K562 (cell line): ENCODE results near the gene ZFYVE19. TPM values are rescaled to one million over a fixed set of nuclear protein-coding genes. Genes with fewer than 3 reads are reported as not detected.

ENCODE experiments used
- BRCA1 ChIP-seq, 2 experiments: fragments of 450-650 bp in 1 of 2; sonication (generic) in 1 of 2; formaldehyde crosslinking in 1 of 2; IDR thresholded peaks; 2 replicates each; pipeline versions ENCODE4 v1.5.0 to v1.6.1; 2017 to 2020; ENCODE audit warnings: mild to moderate bottlenecking in 1 of 2, missing genetic modification reagents in 1 of 2
- ELF4 ChIP-seq: fragments of 450-650 bp; formaldehyde crosslinking; IDR thresholded peaks from 2 replicates; pipeline ENCODE4 v1.4.0; 2022; ENCODE audit warnings: missing genetic modification characterization
- ILF3 ChIP-seq: fragments of 450-650 bp; IDR thresholded peaks from 2 replicates; pipeline ENCODE4 v1.6.1; 2018; ENCODE audit warnings: antibody characterized with exemption, mild to moderate bottlenecking, moderate library complexity, borderline replicate concordance
- LCOR ChIP-seq: sonication (generic); formaldehyde crosslinking; IDR thresholded peaks from 2 replicates; pipeline ENCODE4 v1.8.0; 2022; ENCODE audit warnings: mild to moderate bottlenecking, missing genetic modification reagents
- LEF1 ChIP-seq: fragments of 450-650 bp; IDR thresholded peaks from 2 replicates; pipeline ENCODE4 v1.6.1; 2016; ENCODE audit warnings: mild to moderate bottlenecking
- MAZ ChIP-seq, 2 experiments: fragments of 450-650 bp in 1 of 2; sonication (generic) in 1 of 2; formaldehyde crosslinking; IDR thresholded peaks in 1 of 2; conservative IDR thresholded peaks in 1 of 2; 2 replicates each; pipeline versions ENCODE4 v1.4.0 to v1.5.0; 2020; ENCODE audit warnings: mild to moderate bottlenecking in 1 of 2, missing genetic modification reagents in 1 of 2
- NCOA1 ChIP-seq: fragments of 450-650 bp; IDR thresholded peaks from 2 replicates; pipeline ENCODE4 v1.6.1; 2016; ENCODE audit warnings: low read depth
- NFIC ChIP-seq: fragments of 450-650 bp; IDR thresholded peaks from 2 replicates; pipeline ENCODE4 v1.6.1; 2017; ENCODE audit warnings: mild to moderate bottlenecking, inconsistent platforms
- PML ChIP-seq: IDR thresholded peaks from 2 replicates; pipeline ENCODE4 v1.6.1; 2012; ENCODE audit warnings: low read length, inconsistent platforms
- SMAD4 ChIP-seq: fragments of 250-450 bp; sonication (Bioruptor Pico); conservative IDR thresholded peaks from 2 replicates; pipeline ENCODE4 v1.8.0; 2021; ENCODE audit warnings: inconsistent platforms, mild to moderate bottlenecking, moderate library complexity
- TCF3 ChIP-seq: sonication (generic); formaldehyde crosslinking; IDR thresholded peaks from 2 replicates; pipeline ENCODE4 v1.4.0; 2020; ENCODE audit warnings: mild to moderate bottlenecking, missing genetic modification reagents
- TRIM24 ChIP-seq, 2 experiments: fragments of 450-650 bp; IDR thresholded peaks; 2 replicates each; pipeline ENCODE4 v1.6.1; 2016
- ZNF146 ChIP-seq: IDR thresholded peaks from one replicate; pipeline ENCODE4 v1.6.1; 2018; ENCODE audit warnings: missing compliant biosample characterization; ENCODE audit not compliant: unreplicated experiment
- ZNF197 ChIP-seq: fragments of 200-800 bp; sonication (Bioruptor generic); IDR thresholded peaks from 2 replicates; pipeline ENCODE4 v1.6.1; 2016; ENCODE audit warnings: low read depth, missing genetic modification characterization, missing compliant biosample characterization
- ZNF282 ChIP-seq: sonication (generic); formaldehyde crosslinking; IDR thresholded peaks from 2 replicates; pipeline ENCODE4 v1.8.1; 2023; ENCODE audit warnings: missing genetic modification reagents
- polyA plus RNA-seq, 8 experiments: library from polyadenylated mRNA; depleted of rRNA in 4 of 8; stranded (reverse) in 5 of 8; unstranded in 3 of 8; fragments of >200 nt; fragmentation: Nextera tagmentation in 2 of 8; fragmentation: Illumina TruSeq in 1 of 8; extraction: Ambion mirVana in 2 of 8; extraction: Trizol in 1 of 8; gene quantifications; 2 replicates each; pipeline versions ENCODE4 v1.2.1 to v1.2.3, GENCODE V29; 2011 to 2014; ENCODE audit warnings: inconsistent platforms in 1 of 8, missing spikeins in 1 of 8
- total RNA-seq, 7 experiments: library from RNA; depleted of rRNA in 6 of 7; stranded (reverse); fragments of >200 nt in 6 of 7; fragmentation: Illumina TruSeq in 2 of 7; extraction: Trizol in 2 of 7; gene quantifications; 2 replicates each; pipeline versions ENCODE4 v1.2.1 to v1.2.3, GENCODE V29; 2011 to 2021; ENCODE audit warnings: low replicate concordance in 1 of 7
- TF ChIP-seq, protein P1 (sequence below): fragments of 450-650 bp; IDR thresholded peaks from 2 replicates; pipeline ENCODE4 v1.6.1; 2016; ENCODE audit warnings: mild to moderate bottlenecking, moderate library complexity
- TF ChIP-seq, protein P2 (sequence below): fragments of 450-650 bp; IDR thresholded peaks from 2 replicates; pipeline ENCODE4 v1.6.1; 2016; ENCODE audit warnings: low read depth, mild to moderate bottlenecking, moderate library complexity

The ZFYVE19 gene
- total and polyA plus RNA-seq, 9 of the 15 experiments (the other 6 are each of a cell fraction or from before 2014, with no cell fraction given), result 1.5 to 36.8 (median 19.9) TPM

DNA sequence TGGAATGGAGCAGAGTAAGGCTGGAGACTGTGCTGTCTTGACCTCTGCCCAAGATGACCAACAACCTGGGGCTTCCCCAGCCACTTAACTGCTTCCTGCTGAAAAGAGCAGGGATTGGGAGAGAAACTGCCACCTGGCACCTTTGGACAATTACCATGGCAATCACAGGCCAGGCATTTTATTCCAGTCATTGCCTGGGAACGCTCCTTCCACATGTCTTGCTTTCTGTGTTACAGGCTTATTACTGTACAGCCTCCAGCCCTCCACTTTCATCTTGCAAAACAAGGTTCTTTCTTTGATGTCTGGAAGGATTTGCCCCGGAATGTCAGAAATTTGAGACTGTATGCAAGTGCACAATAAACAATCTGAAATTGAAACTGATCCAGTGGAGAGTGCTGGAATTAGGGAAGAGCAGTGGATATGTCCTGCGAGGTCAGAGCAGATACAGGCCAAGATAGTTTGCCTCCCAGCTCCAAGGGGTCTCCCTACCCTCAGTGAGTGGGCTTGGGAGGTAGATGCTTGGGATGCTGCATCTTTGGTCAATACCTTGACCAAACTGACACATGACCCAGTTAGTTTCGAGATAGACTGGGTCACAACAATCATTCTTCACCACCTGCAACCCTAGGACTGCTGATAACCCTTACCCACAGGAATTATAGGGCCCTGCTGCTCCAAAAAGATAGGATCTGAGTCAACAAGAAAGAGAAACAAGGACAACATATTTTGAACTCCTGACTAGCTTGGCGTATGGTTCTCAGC is 19.0 kb downstream of the ZFYVE19 start (continued):
- TF ChIP-seq, protein P1, sequence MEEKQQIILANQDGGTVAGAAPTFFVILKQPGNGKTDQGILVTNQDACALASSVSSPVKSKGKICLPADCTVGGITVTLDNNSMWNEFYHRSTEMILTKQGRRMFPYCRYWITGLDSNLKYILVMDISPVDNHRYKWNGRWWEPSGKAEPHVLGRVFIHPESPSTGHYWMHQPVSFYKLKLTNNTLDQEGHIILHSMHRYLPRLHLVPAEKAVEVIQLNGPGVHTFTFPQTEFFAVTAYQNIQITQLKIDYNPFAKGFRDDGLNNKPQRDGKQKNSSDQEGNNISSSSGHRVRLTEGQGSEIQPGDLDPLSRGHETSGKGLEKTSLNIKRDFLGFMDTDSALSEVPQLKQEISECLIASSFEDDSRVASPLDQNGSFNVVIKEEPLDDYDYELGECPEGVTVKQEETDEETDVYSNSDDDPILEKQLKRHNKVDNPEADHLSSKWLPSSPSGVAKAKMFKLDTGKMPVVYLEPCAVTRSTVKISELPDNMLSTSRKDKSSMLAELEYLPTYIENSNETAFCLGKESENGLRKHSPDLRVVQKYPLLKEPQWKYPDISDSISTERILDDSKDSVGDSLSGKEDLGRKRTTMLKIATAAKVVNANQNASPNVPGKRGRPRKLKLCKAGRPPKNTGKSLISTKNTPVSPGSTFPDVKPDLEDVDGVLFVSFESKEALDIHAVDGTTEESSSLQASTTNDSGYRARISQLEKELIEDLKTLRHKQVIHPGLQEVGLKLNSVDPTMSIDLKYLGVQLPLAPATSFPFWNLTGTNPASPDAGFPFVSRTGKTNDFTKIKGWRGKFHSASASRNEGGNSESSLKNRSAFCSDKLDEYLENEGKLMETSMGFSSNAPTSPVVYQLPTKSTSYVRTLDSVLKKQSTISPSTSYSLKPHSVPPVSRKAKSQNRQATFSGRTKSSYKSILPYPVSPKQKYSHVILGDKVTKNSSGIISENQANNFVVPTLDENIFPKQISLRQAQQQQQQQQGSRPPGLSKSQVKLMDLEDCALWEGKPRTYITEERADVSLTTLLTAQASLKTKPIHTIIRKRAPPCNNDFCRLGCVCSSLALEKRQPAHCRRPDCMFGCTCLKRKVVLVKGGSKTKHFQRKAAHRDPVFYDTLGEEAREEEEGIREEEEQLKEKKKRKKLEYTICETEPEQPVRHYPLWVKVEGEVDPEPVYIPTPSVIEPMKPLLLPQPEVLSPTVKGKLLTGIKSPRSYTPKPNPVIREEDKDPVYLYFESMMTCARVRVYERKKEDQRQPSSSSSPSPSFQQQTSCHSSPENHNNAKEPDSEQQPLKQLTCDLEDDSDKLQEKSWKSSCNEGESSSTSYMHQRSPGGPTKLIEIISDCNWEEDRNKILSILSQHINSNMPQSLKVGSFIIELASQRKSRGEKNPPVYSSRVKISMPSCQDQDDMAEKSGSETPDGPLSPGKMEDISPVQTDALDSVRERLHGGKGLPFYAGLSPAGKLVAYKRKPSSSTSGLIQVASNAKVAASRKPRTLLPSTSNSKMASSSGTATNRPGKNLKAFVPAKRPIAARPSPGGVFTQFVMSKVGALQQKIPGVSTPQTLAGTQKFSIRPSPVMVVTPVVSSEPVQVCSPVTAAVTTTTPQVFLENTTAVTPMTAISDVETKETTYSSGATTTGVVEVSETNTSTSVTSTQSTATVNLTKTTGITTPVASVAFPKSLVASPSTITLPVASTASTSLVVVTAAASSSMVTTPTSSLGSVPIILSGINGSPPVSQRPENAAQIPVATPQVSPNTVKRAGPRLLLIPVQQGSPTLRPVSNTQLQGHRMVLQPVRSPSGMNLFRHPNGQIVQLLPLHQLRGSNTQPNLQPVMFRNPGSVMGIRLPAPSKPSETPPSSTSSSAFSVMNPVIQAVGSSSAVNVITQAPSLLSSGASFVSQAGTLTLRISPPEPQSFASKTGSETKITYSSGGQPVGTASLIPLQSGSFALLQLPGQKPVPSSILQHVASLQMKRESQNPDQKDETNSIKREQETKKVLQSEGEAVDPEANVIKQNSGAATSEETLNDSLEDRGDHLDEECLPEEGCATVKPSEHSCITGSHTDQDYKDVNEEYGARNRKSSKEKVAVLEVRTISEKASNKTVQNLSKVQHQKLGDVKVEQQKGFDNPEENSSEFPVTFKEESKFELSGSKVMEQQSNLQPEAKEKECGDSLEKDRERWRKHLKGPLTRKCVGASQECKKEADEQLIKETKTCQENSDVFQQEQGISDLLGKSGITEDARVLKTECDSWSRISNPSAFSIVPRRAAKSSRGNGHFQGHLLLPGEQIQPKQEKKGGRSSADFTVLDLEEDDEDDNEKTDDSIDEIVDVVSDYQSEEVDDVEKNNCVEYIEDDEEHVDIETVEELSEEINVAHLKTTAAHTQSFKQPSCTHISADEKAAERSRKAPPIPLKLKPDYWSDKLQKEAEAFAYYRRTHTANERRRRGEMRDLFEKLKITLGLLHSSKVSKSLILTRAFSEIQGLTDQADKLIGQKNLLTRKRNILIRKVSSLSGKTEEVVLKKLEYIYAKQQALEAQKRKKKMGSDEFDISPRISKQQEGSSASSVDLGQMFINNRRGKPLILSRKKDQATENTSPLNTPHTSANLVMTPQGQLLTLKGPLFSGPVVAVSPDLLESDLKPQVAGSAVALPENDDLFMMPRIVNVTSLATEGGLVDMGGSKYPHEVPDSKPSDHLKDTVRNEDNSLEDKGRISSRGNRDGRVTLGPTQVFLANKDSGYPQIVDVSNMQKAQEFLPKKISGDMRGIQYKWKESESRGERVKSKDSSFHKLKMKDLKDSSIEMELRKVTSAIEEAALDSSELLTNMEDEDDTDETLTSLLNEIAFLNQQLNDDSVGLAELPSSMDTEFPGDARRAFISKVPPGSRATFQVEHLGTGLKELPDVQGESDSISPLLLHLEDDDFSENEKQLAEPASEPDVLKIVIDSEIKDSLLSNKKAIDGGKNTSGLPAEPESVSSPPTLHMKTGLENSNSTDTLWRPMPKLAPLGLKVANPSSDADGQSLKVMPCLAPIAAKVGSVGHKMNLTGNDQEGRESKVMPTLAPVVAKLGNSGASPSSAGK, result no peak
- TF ChIP-seq SMAD4 (CRISPR knock-in tag), result peak; percentile 87
- TF ChIP-seq ELF4, result peak; percentile 67; the same call in 1 of the 2 replicates
- peak; percentile 84 for TF ChIP-seq NFIC
- TF ChIP-seq ZNF146 (CRISPR knock-in tag), result no peak
- no peak for TF ChIP-seq LCOR (CRISPR knock-in tag)
- no peak for TF ChIP-seq BRCA1 (IDR thresholded peaks at IDR 0.05)
- no peak for TF ChIP-seq BRCA1 (CRISPR knock-in tag; IDR thresholded peaks at IDR 0.05)
- peak; percentile 94 for TF ChIP-seq PML
- peak; percentile 77 to 90 for TF ChIP-seq TRIM24 (IDR thresholded peaks at IDR 0.05)
- TF ChIP-seq ZNF282 (CRISPR knock-in tag), result no peak
- peak; percentile 89 for TF ChIP-seq NCOA1
- TF ChIP-seq ZNF197 (CRISPR knock-in tag), result peak; percentile 88
- peak; percentile 98 for TF ChIP-seq TCF3
- TF ChIP-seq LEF1, result peak; percentile 97; the same call in 1 of the 2 replicates
- TF ChIP-seq, protein P2, sequence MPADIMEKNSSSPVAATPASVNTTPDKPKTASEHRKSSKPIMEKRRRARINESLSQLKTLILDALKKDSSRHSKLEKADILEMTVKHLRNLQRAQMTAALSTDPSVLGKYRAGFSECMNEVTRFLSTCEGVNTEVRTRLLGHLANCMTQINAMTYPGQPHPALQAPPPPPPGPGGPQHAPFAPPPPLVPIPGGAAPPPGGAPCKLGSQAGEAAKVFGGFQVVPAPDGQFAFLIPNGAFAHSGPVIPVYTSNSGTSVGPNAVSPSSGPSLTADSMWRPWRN, result peak; percentile 96
- peak in 1 of 2 experiments; percentile 25; a peak in 1 of 4 replicates for TF ChIP-seq MAZ (CRISPR knock-in tag; conservative IDR thresholded peaks at IDR 0.05 in 1 of 2, IDR thresholded peaks at IDR 0.05 in 1 of 2)
- TF ChIP-seq ILF3, result 0 out of 2 replicates have a peak, but pooled peaks have one; percentile 51
